Right ventricle myocardium inferior (tissue), 1 donor: ENCODE results near the gene CNTNAP5. TPM values are rescaled to one million over a fixed set of nuclear protein-coding genes. Genes with fewer than 3 reads are reported as not detected.

ENCODE experiments used
- ATAC-seq: fragments of 200-7000 bp; cut with Tn5 transposase; one replicate; pipeline ENCODE4 v1.9.1; 2020; ENCODE audit warnings: mild to moderate bottlenecking, moderate library complexity
- DNase-seq: peaks from one replicate; pipeline ENCODE4 v3.0.0; 2021; ENCODE audit errors: missing footprints
- intact Hi-C: fragments of 100-400 bp; cut with DNase I; formaldehyde crosslinking; loops from one replicate; pipeline ENCODE4 v1.11.0; 2022
- total RNA-seq: library from RNA; stranded (reverse); fragmentation: NEBNext Ultra II Directional; extraction: Animal tissue kit (Norgen Biotek cat#: 25700); gene quantifications from one replicate; pipeline ENCODE4 v1.2.1, GENCODE V29; 2021
- donor health status: DM: no; HTN: yes; CAD: no; lungs with severe emphysema.

CNTNAP5 gene
- total RNA-seq, 1 donor from 2014 or later: not detected

GRCh38 chr2:124308319-124309062 lies 283.4 kb downstream of the CNTNAP5 start:
- no peak for DNase-seq
- ATAC-seq: no peak
- intact Hi-C loops: no loop called here

- ATAC-seq (no peak), DNase-seq (no peak)
- intact Hi-C loops: no loop called here
Observed at GRCh38 chr2:124309563-124310138, 284.6 kb downstream of the CNTNAP5 start.

- peak; percentile 58 for DNase-seq
- intact Hi-C loops: no loop called here
- ATAC-seq: no peak
Observed at GRCh38 chr2:124310671-124311070, 285.6 kb downstream of the CNTNAP5 start.

- no peak for DNase-seq
- intact Hi-C loops: no loop called here
- no peak for ATAC-seq
Observed at GRCh38 chr2:124314084-124314483, 289.0 kb downstream of the CNTNAP5 start.

GRCh38 chr2:124315221-124315880 lies 290.3 kb downstream of the CNTNAP5 start:
- DNase-seq: no peak
- intact Hi-C loops: no loop called here

GRCh38 chr2:124316133-124316532 lies 291.0 kb downstream of the CNTNAP5 start:
- ATAC-seq: no peak
- no peak for DNase-seq
- intact Hi-C loops: no loop called here

More at GRCh38 chr2:124315221-124315880, 290.3 kb downstream of the CNTNAP5 start:
- no peak for ATAC-seq

GRCh38 chr2:124316881-124317605 lies 292.0 kb downstream of the CNTNAP5 start:
- ATAC-seq (no peak), DNase-seq (no peak)
- intact Hi-C loops: no loop called here

GRCh38 chr2:124317628-124318027 lies 292.5 kb downstream of the CNTNAP5 start:
- ATAC-seq: no peak
- no peak for DNase-seq
- intact Hi-C loops: no loop called here

GRCh38 chr2:124318913-124319312 lies 293.8 kb downstream of the CNTNAP5 start:
- intact Hi-C loops: no loop called here
- ATAC-seq (no peak), DNase-seq (no peak)

- ATAC-seq (no peak), DNase-seq (no peak)
- intact Hi-C loops: no loop called here
Observed at GRCh38 chr2:124319577-124319976, 294.5 kb downstream of the CNTNAP5 start.

GRCh38 chr2:124320051-124320688 lies 295.1 kb downstream of the CNTNAP5 start:
- DNase-seq: no peak
- ATAC-seq: no peak
- intact Hi-C loops: no loop called here

GRCh38 chr2:124323321-124323720 lies 298.2 kb downstream of the CNTNAP5 start:
- no peak for DNase-seq
- intact Hi-C loops: no loop called here
- ATAC-seq: no peak

- no peak for ATAC-seq
- intact Hi-C loops: no loop called here
- DNase-seq: no peak
Observed at GRCh38 chr2:124325667-124326440, 300.8 kb downstream of the CNTNAP5 start.

- ATAC-seq: no peak
- intact Hi-C loops: no loop called here
- no peak for DNase-seq
Observed at GRCh38 chr2:124327303-124327702, 302.2 kb downstream of the CNTNAP5 start.

GRCh38 chr2:124328397-124328796 lies 303.3 kb downstream of the CNTNAP5 start:
- DNase-seq: no peak
- ATAC-seq: no peak
- intact Hi-C loops: no loop called here

- intact Hi-C loops: no loop called here
- DNase-seq (no peak), ATAC-seq (no peak)
Observed at GRCh38 chr2:124333784-124334183, 308.7 kb downstream of the CNTNAP5 start.

GRCh38 chr2:124335058-124335457 lies 310.0 kb downstream of the CNTNAP5 start:
- intact Hi-C loops: no loop called here
- no peak for ATAC-seq
- DNase-seq: no peak

- intact Hi-C loops: no loop called here
- no peak for DNase-seq
- ATAC-seq: no peak
Observed at GRCh38 chr2:124339709-124340108, 314.6 kb downstream of the CNTNAP5 start.
